ENCODE measurements around the gene RNF150.

RNF150 gene

GRCh38 chr4:141020801-141021261 lies 112.4 kb downstream of the RNF150 start:
- no peak for TF ChIP-seq CTCF (IDR thresholded peaks at IDR 0.05)

GRCh38 chr4:141019768-141020167 lies 113.5 kb downstream of the RNF150 start:
- TF ChIP-seq CTCF (IDR thresholded peaks at IDR 0.05): no peak

GRCh38 chr4:141016117-141016798 lies 117.0 kb downstream of the RNF150 start:
- TF ChIP-seq CTCF (IDR thresholded peaks at IDR 0.05): no peak

GRCh38 chr4:141013899-141014298 lies 119.4 kb downstream of the RNF150 start:
- TF ChIP-seq CTCF (IDR thresholded peaks at IDR 0.05): no peak

- no peak for TF ChIP-seq CTCF (IDR thresholded peaks at IDR 0.05)
Measured at GRCh38 chr4:141011901-141012315, 121.4 kb downstream of the RNF150 start.

GRCh38 chr4:141009931-141010330 lies 123.3 kb downstream of the RNF150 start:
- TF ChIP-seq CTCF (IDR thresholded peaks at IDR 0.05): no peak

- no peak for TF ChIP-seq CTCF (IDR thresholded peaks at IDR 0.05)
Measured at GRCh38 chr4:141009129-141009528, 124.1 kb downstream of the RNF150 start.

All from LNCAP (cell line).